ENCODE data around the gene PIP5K1C. TPM values are rescaled to one million over a fixed set of nuclear protein-coding genes. Genes with fewer than 3 reads are reported as not detected.
"Not testable (repeated sequence)": the region's sequence is repeated elsewhere in the genome, so short reads cannot be mapped to it uniquely, and the experiment has no call there.

PIP5K1C gene
- total RNA-seq, 2 donors from 2014 or later = 27.0 to 29.6 TPM

- H3K4me3 Mint-ChIP-seq = no peak overlapping the region
- no peaks in the 10 kb centered on the region for H3K4me1 Mint-ChIP-seq (ENCODE audit: low read depth in 2 of 2)
- H3K9me3 Mint-ChIP-seq = no peaks in the 10 kb centered on the region
- H3K27ac Mint-ChIP-seq = no peak overlapping the region
- H3K27me3 Mint-ChIP-seq = no peaks in the 10 kb centered on the region
- ATAC-seq (no peak), DNase-seq (ENCODE audit: low spot score) (no peak)
- no peaks in the 10 kb centered on the region for H3K36me3 Mint-ChIP-seq
These were observed 47.8 kb downstream of the PIP5K1C start for GRCh38 chr19:3652422-3652821.

GRCh38 chr19:3651684-3652083 lies 48.6 kb downstream of the PIP5K1C start:
- no peak overlapping the region for H3K4me3 Mint-ChIP-seq
- H3K27ac Mint-ChIP-seq = no peak overlapping the region
- H3K4me1 Mint-ChIP-seq (ENCODE audit: low read depth in 2 of 2) = no peaks in the 10 kb centered on the region
- no peak for DNase-seq (ENCODE audit: low spot score)
- ATAC-seq = peak in 1 of 2 donors; percentile 25
- no peaks in the 10 kb centered on the region for H3K36me3 Mint-ChIP-seq
- no peaks in the 10 kb centered on the region for H3K9me3 Mint-ChIP-seq
- no peaks in the 10 kb centered on the region for H3K27me3 Mint-ChIP-seq

- no peak for DNase-seq (ENCODE audit: low spot score)
- Mint-ChIP-seq H3K4me3 (no peak overlapping the region), H3K36me3 (no peaks in the 10 kb centered on the region), H3K27me3 (no peaks in the 10 kb centered on the region), H3K27ac (no peak overlapping the region), H3K4me1 (ENCODE audit: low read depth in 2 of 2) (no peaks in the 10 kb centered on the region), H3K9me3 (no peaks in the 10 kb centered on the region)
- ATAC-seq = no peak
These were observed 50.4 kb downstream of the PIP5K1C start for GRCh38 chr19:3649888-3650287.

- no peaks in the 10 kb centered on the region for H3K27me3 Mint-ChIP-seq
- no peaks in the 10 kb centered on the region for H3K36me3 Mint-ChIP-seq
- no peaks in the 10 kb centered on the region for H3K9me3 Mint-ChIP-seq
- DNase-seq (ENCODE audit: low spot score) (no peak), ATAC-seq (no peak)
- H3K4me1 Mint-ChIP-seq (ENCODE audit: low read depth in 2 of 2) = no peaks in the 10 kb centered on the region
- H3K27ac Mint-ChIP-seq = no peak overlapping the region
- no peak overlapping the region for H3K4me3 Mint-ChIP-seq
These were observed 52.0 kb downstream of the PIP5K1C start for GRCh38 chr19:3648037-3648905.

GRCh38 chr19:3647102-3647501 lies 53.2 kb downstream of the PIP5K1C start:
- not testable (repeated sequence) for H3K27me3 Mint-ChIP-seq; H3K4me1 Mint-ChIP-seq (ENCODE audit: low read depth in 2 of 2); ATAC-seq; H3K36me3 Mint-ChIP-seq; H3K9me3 Mint-ChIP-seq; H3K4me3 Mint-ChIP-seq; H3K27ac Mint-ChIP-seq; DNase-seq (ENCODE audit: low spot score)

GRCh38 chr19:3646336-3647092 lies 53.8 kb downstream of the PIP5K1C start:
- no peak for DNase-seq (ENCODE audit: low spot score)
- no peak overlapping the region for H3K4me3 Mint-ChIP-seq

GRCh38 chr19:3645726-3646125 lies 54.5 kb downstream of the PIP5K1C start:
- no peaks in the 10 kb centered on the region for H3K27me3 Mint-ChIP-seq
- no peaks in the 10 kb centered on the region for H3K9me3 Mint-ChIP-seq
- ATAC-seq = peak; percentile 8 to 40
- no peaks in the 10 kb centered on the region for H3K36me3 Mint-ChIP-seq
- no peak for DNase-seq (ENCODE audit: low spot score)
- no peak overlapping the region for H3K27ac Mint-ChIP-seq
- no peaks in the 10 kb centered on the region for H3K4me1 Mint-ChIP-seq (ENCODE audit: low read depth in 2 of 2)
- no peak overlapping the region for H3K4me3 Mint-ChIP-seq

More at GRCh38 chr19:3646336-3647092, 53.8 kb downstream of the PIP5K1C start:
- Mint-ChIP-seq H3K4me1 (ENCODE audit: low read depth in 2 of 2) (no peaks in the 10 kb centered on the region), H3K9me3 (no peaks in the 10 kb centered on the region), H3K27ac (no peak overlapping the region), H3K36me3 (no peaks in the 10 kb centered on the region), H3K27me3 (no peaks in the 10 kb centered on the region)
- no peak for ATAC-seq

GRCh38 chr19:3645067-3645396 lies 55.2 kb downstream of the PIP5K1C start:
- Mint-ChIP-seq H3K9me3 (no peaks in the 10 kb centered on the region), H3K36me3 (no peaks in the 10 kb centered on the region), H3K27me3 (no peaks in the 10 kb centered on the region), H3K4me3 (no peak overlapping the region), H3K27ac (no peak overlapping the region), H3K4me1 (ENCODE audit: low read depth in 2 of 2) (no peaks in the 10 kb centered on the region)
- DNase-seq (ENCODE audit: low spot score) (no peak), ATAC-seq (peak in 1 of 2 donors; percentile 3)

- Mint-ChIP-seq H3K27ac (no peak overlapping the region), H3K4me1 (ENCODE audit: low read depth in 2 of 2) (no peaks in the 10 kb centered on the region), H3K36me3 (no peaks in the 10 kb centered on the region), H3K27me3 (no peaks in the 10 kb centered on the region), H3K9me3 (no peaks in the 10 kb centered on the region), H3K4me3 (no peak overlapping the region)
- no peak for DNase-seq (ENCODE audit: low spot score)
- no peak for ATAC-seq
These were observed 55.8 kb downstream of the PIP5K1C start for GRCh38 chr19:3644351-3645066.

- Mint-ChIP-seq H3K4me3 (no peak overlapping the region), H3K4me1 (ENCODE audit: low read depth in 2 of 2) (no peaks in the 10 kb centered on the region), H3K27me3 (no peaks in the 10 kb centered on the region), H3K9me3 (no peaks in the 10 kb centered on the region), H3K36me3 (no peaks in the 10 kb centered on the region), H3K27ac (no peak overlapping the region)
- no peak for DNase-seq (ENCODE audit: low spot score)
- no peak for ATAC-seq
These were observed 56.5 kb downstream of the PIP5K1C start for GRCh38 chr19:3643674-3644313.

- Mint-ChIP-seq H3K4me1 (ENCODE audit: low read depth in 2 of 2) (peaks cover 0 to 3% of the 10 kb centered on the region in 2 donors), H3K36me3 (no peaks in the 10 kb centered on the region), H3K27ac (no peak overlapping the region), H3K27me3 (no peaks in the 10 kb centered on the region), H3K4me3 (no peak overlapping the region), H3K9me3 (no peaks in the 10 kb centered on the region)
- DNase-seq (ENCODE audit: low spot score) (no peak), ATAC-seq (peak in 1 of 2 donors; percentile 44)
These were observed 57.1 kb downstream of the PIP5K1C start for GRCh38 chr19:3642987-3643673.

- ATAC-seq (no peak), DNase-seq (ENCODE audit: low spot score) (no peak)
- no peak overlapping the region for H3K27ac Mint-ChIP-seq
- H3K36me3 Mint-ChIP-seq = no peaks in the 10 kb centered on the region
- H3K4me3 Mint-ChIP-seq = no peak overlapping the region
- H3K27me3 Mint-ChIP-seq = no peaks in the 10 kb centered on the region
- H3K9me3 Mint-ChIP-seq = no peaks in the 10 kb centered on the region
- peaks cover 0 to 3% of the 10 kb centered on the region in 2 donors for H3K4me1 Mint-ChIP-seq (ENCODE audit: low read depth in 2 of 2)
These were observed 58.0 kb downstream of the PIP5K1C start for GRCh38 chr19:3642296-3642695.
